IPS-18a (cell line): ENCODE results near the gene OS9.
"Not testable (repeated sequence)": the region's sequence is repeated elsewhere in the genome, so short reads cannot be mapped to it uniquely, and the experiment has no call there.

ENCODE experiments used
- H3K27ac ChIP-seq: one replicate; pipeline ENCODE4 v1.5.1; 2013; ENCODE audit warnings: low read length
- H3K27me3 ChIP-seq: one replicate; pipeline ENCODE4 v1.6.1; 2013; ENCODE audit warnings: mild to moderate bottlenecking, low read length; ENCODE audit not compliant: control insufficient read depth, insufficient read depth
- H3K36me3 ChIP-seq: one replicate; pipeline ENCODE4 v1.6.1; 2013; ENCODE audit warnings: low read depth, low read length; ENCODE audit not compliant: control insufficient read depth
- H3K4me1 ChIP-seq: one replicate; pipeline ENCODE4 v1.6.1; 2013; ENCODE audit warnings: low read depth, low read length; ENCODE audit not compliant: control insufficient read depth
- H3K4me3 ChIP-seq: one replicate; pipeline ENCODE4 v1.5.1; 2013; ENCODE audit warnings: low read length
- H3K9ac ChIP-seq: one replicate; pipeline ENCODE4 v1.6.1; 2013; ENCODE audit warnings: mild to moderate bottlenecking, low read length, moderate library complexity
- H3K9me3 ChIP-seq: one replicate; pipeline ENCODE4 v1.6.1; 2013; ENCODE audit warnings: low read depth, low read length; ENCODE audit not compliant: control insufficient read depth

OS9 gene

GRCh38 chr12:57695770-57696432 lies 2.0 kb downstream of the OS9 start:
- Histone ChIP-seq H3K27ac (no peak overlapping the region), H3K9me3 (no peaks in the 10 kb centered on the region), H3K4me3 (no peak overlapping the region), H3K27me3 (no peaks in the 10 kb centered on the region), H3K9ac (no peak overlapping the region), H3K4me1 (peaks cover 3% of the 10 kb centered on the region), H3K36me3 (peaks cover 5% of the 10 kb centered on the region)

- Histone ChIP-seq H3K36me3 (peaks cover 5% of the 10 kb centered on the region), H3K9me3 (no peaks in the 10 kb centered on the region), H3K4me3 (no peak overlapping the region), H3K9ac (no peak overlapping the region), H3K4me1 (peaks cover 3% of the 10 kb centered on the region), H3K27ac (no peak overlapping the region), H3K27me3 (no peaks in the 10 kb centered on the region)
Observed at GRCh38 chr12:57697076-57697475, 3.1 kb downstream of the OS9 start.

- H3K36me3 ChIP-seq, result peaks cover 5% of the 10 kb centered on the region
- no peak overlapping the region for H3K9ac ChIP-seq
- H3K9me3 ChIP-seq, result no peaks in the 10 kb centered on the region
- H3K4me1 ChIP-seq, result peaks cover 3% of the 10 kb centered on the region
- H3K27ac ChIP-seq, result no peak overlapping the region
- no peaks in the 10 kb centered on the region for H3K27me3 ChIP-seq
- H3K4me3 ChIP-seq, result no peak overlapping the region
Observed at GRCh38 chr12:57698414-57698813, 4.5 kb downstream of the OS9 start.

GRCh38 chr12:57700317-57700716 lies 6.4 kb downstream of the OS9 start:
- H3K36me3 ChIP-seq, result peaks cover 5% of the 10 kb centered on the region
- no peak overlapping the region for H3K9ac ChIP-seq
- no peak overlapping the region for H3K4me3 ChIP-seq
- H3K9me3 ChIP-seq, result no peaks in the 10 kb centered on the region
- no peaks in the 10 kb centered on the region for H3K27me3 ChIP-seq
- H3K27ac ChIP-seq, result no peak overlapping the region
- H3K4me1 ChIP-seq, result no peaks in the 10 kb centered on the region

- no peaks in the 10 kb centered on the region for H3K4me1 ChIP-seq
- H3K4me3 ChIP-seq, result no peak overlapping the region
- H3K36me3 ChIP-seq, result no peaks in the 10 kb centered on the region
- no peak overlapping the region for H3K27ac ChIP-seq
- H3K9me3 ChIP-seq, result no peaks in the 10 kb centered on the region
- H3K27me3 ChIP-seq, result no peaks in the 10 kb centered on the region
- no peak overlapping the region for H3K9ac ChIP-seq
Observed at GRCh38 chr12:57707250-57707649, 13.3 kb downstream of the OS9 start.

DNA sequence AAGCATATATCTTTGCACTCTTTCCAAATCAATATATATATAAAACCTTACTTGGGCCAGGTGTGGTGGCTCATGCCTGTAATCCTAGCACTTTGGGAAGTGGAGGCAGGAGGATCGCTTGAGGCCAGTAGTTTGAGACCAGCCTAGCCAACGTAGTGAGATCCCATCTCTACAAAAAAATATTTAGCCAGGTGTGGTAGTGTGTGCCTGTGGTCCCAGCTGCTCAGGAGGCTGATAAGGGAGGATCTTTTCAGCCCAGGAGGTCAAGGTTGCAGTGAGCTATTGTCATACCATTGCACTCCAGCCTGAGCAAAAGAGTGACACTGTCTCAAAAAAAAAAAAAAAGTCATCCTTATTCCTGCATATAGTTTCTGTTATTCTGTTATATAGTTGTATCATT lies 14.4 kb downstream of the OS9 start:
- Histone ChIP-seq H3K36me3 (no peaks in the 10 kb centered on the region), H3K27me3 (no peaks in the 10 kb centered on the region), H3K4me1 (no peaks in the 10 kb centered on the region), H3K9me3 (no peaks in the 10 kb centered on the region), H3K4me3 (no peak overlapping the region), H3K27ac (no peak overlapping the region), H3K9ac (no peak overlapping the region)

GRCh38 chr12:57712701-57713100 lies 18.8 kb downstream of the OS9 start:
- Histone ChIP-seq H3K4me3 (no peak overlapping the region), H3K4me1 (no peaks in the 10 kb centered on the region), H3K9ac (no peak overlapping the region)

DNA sequence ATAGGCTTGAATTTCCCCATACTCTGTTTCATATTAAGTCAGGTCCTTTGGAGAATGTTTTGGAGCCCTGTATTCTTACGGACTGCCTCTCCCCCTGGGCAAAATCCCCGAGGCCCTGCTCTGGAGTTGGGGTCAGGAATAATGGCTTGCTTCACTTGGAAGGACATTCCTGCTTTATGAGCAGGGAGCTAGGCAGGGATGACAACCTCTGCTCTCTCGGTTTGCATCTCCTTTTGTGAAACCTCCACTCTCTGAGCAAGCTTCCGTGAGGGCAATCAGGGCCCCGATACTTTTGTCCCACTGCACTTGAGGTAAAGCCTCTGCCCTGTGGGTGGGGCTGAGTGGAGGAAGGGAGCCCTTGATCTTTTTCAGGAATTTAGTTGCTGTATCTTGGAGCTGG lies 19.3 kb downstream of the OS9 start:
- Histone ChIP-seq H3K27me3 (no peaks in the 10 kb centered on the region), H3K9ac (no peak overlapping the region), H3K9me3 (no peaks in the 10 kb centered on the region), H3K36me3 (peaks cover 4% of the 10 kb centered on the region), H3K4me1 (no peaks in the 10 kb centered on the region), H3K4me3 (no peak overlapping the region), H3K27ac (no peak overlapping the region)

More at GRCh38 chr12:57712701-57713100, 18.8 kb downstream of the OS9 start:
- Histone ChIP-seq H3K36me3 (no peaks in the 10 kb centered on the region), H3K9me3 (no peaks in the 10 kb centered on the region), H3K27ac (no peak overlapping the region), H3K27me3 (no peaks in the 10 kb centered on the region)

DNA sequence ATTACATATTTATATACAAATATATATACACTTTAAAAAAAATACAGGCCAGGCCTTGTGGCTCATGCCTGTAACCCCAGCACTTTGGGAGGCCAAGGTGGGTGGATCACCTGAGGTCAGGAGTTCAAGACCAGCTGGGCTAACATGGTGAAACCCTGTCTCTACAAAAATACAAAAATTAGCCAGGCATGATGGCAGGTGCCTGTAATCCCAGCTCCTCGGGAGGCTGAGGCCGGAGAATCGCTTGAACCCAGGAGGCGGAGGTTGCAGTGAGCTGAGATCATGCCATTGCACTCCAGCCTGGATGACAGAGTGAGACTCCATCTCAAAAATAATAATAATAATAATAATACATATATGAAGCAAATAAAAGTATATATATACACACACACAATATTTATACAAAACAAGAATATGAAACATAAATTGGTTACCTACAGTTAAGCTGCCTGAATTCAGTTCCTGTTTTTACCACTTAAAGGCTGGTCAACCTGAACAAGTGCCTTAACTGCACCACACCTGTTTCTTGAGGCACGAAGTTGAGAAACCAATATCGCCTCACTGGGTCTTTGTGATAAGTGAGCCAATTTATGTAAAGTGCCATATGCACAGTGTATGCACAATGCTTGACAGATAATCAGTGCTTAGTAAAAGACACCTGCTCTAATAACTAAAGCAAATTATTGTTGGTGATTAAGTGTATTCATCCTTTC lies 21.3 kb downstream of the OS9 start:
- not testable (repeated sequence) for H3K4me1 ChIP-seq, H3K27ac ChIP-seq, H3K9me3 ChIP-seq, H3K4me3 ChIP-seq, H3K9ac ChIP-seq, H3K27me3 ChIP-seq
- peaks cover 11% of the 10 kb centered on the region for H3K36me3 ChIP-seq

- Histone ChIP-seq H3K4me1 (no peaks in the 10 kb centered on the region), H3K9ac (no peak overlapping the region), H3K27ac (no peak overlapping the region), H3K36me3 (peaks cover 11% of the 10 kb centered on the region), H3K27me3 (no peaks in the 10 kb centered on the region), H3K4me3 (no peak overlapping the region), H3K9me3 (no peaks in the 10 kb centered on the region)
Observed at GRCh38 chr12:57715786-57716185, 21.9 kb downstream of the OS9 start.

DNA sequence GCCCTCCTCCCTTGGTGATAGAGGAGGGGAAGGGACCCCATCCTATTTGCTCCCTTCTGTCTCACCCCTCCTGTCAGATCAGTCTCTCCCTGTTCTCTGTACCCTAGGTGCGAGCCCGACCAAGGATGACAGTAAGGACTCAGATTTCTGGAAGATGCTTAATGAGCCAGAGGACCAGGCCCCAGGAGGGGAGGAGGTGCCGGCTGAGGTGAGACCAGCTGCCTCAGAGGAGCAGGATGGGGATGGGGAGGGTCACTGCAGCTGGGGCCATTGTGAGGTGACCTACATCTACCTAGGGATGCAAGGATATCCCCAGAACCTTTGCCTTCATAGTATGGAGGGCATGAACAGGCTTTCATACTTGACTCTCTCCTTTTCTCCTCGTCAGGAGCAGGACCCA lies 22.4 kb downstream of the OS9 start:
- no peak overlapping the region for H3K9ac ChIP-seq
- no peaks in the 10 kb centered on the region for H3K27me3 ChIP-seq
- H3K36me3 ChIP-seq, result peaks cover 11% of the 10 kb centered on the region
- no peak overlapping the region for H3K4me3 ChIP-seq
- H3K4me1 ChIP-seq, result no peaks in the 10 kb centered on the region
- no peaks in the 10 kb centered on the region for H3K9me3 ChIP-seq
- no peak overlapping the region for H3K27ac ChIP-seq

DNA sequence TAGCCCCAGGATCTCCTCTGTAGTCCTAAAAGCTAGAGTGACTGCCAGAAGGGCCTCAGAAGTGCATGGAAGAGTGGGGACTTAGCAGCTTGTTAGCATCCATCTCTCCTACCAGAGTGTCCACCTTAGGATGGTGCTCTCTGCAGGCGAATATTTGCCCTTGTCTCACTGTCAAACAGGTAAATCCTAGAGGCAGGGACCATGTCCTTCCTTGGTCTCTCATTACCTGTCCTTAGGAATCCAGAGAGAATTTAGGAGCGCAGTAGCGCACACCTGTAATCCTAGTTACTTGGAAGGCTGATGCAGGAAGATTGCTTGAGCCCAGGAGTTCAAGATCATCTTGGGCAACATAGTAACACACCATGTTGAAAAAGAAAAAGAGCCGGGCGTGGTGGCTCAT lies 23.2 kb downstream of the OS9 start:
- Histone ChIP-seq H3K4me1 (no peaks in the 10 kb centered on the region), H3K9ac (no peak overlapping the region), H3K36me3 (peaks cover 11% of the 10 kb centered on the region), H3K27ac (no peak overlapping the region), H3K4me3 (no peak overlapping the region), H3K9me3 (no peaks in the 10 kb centered on the region), H3K27me3 (no peaks in the 10 kb centered on the region)
